Measurements from ENCODE around the gene TRIM54. TPM values are rescaled to one million over a fixed set of nuclear protein-coding genes. Genes with fewer than 3 reads are reported as not detected.

Gene TRIM54
- total and polyA plus RNA-seq, 4 donors, result 0.03 TPM; not detected in 3

- no peaks in the 10 kb centered on the region for H3K4me1 ChIP-seq (ENCODE audit: control insufficient read depth in 4 of 4, insufficient read depth in 4 of 4, low read length in 3 of 4)
- 93% methylated on average over 8 of the region's 8 CpGs for WGBS
- no peak overlapping the region for H3K9ac ChIP-seq (ENCODE audit: low read depth in 1 of 2, low read length in 2 of 2)
- H3K9me3 ChIP-seq (ENCODE audit: control insufficient read depth in 4 of 4, low read length in 3 of 4), result no peaks in the 10 kb centered on the region
- H3K36me3 ChIP-seq (ENCODE audit: control insufficient read depth in 4 of 4, insufficient read depth in 3 of 4, low read depth in 1 of 4, low read length in 3 of 4), result peaks cover 0 to 12% (median 2%) of the 10 kb centered on the region in 4 donors
- no peak for DNase-seq (ENCODE audit: low spot score)
- no peaks in the 10 kb centered on the region for H3K27me3 ChIP-seq (ENCODE audit: control insufficient read depth in 4 of 4, insufficient read depth in 4 of 4, low read length in 3 of 4)
- no peak overlapping the region for H3K4me3 ChIP-seq (ENCODE audit: low read depth in 1 of 3, low read length in 3 of 3)
- no peak for TF ChIP-seq ZBTB33 (IDR thresholded peaks at IDR 0.05)
- H3K27ac ChIP-seq (ENCODE audit: low read depth in 1 of 2, low read length in 2 of 2), result no peak overlapping the region
Observed at GRCh38 chr2:27313882-27314645, 31.8 kb downstream of the TRIM54 start.

GRCh38 chr2:27314709-27315108, 32.5 kb downstream of the TRIM54 start:
- no peak overlapping the region for H3K27ac ChIP-seq (ENCODE audit: low read depth in 1 of 2, low read length in 2 of 2)
- no peak for DNase-seq (ENCODE audit: low spot score)
- no peaks in the 10 kb centered on the region for H3K9me3 ChIP-seq (ENCODE audit: control insufficient read depth in 4 of 4, low read length in 3 of 4)
- H3K36me3 ChIP-seq (ENCODE audit: control insufficient read depth in 4 of 4, insufficient read depth in 3 of 4, low read depth in 1 of 4, low read length in 3 of 4), result peaks cover 0 to 10% (median 2%) of the 10 kb centered on the region in 4 donors
- no peak overlapping the region for H3K9ac ChIP-seq (ENCODE audit: low read depth in 1 of 2, low read length in 2 of 2)
- H3K4me1 ChIP-seq (ENCODE audit: control insufficient read depth in 4 of 4, insufficient read depth in 4 of 4, low read length in 3 of 4), result no peaks in the 10 kb centered on the region
- no peaks in the 10 kb centered on the region for H3K27me3 ChIP-seq (ENCODE audit: control insufficient read depth in 4 of 4, insufficient read depth in 4 of 4, low read length in 3 of 4)
- no peak for TF ChIP-seq TAF1 (conservative IDR thresholded peaks at IDR 0.05)
- TF ChIP-seq EGR1 (IDR thresholded peaks at IDR 0.05; ENCODE audit: low read depth in 2 of 2), result no peak
- TF ChIP-seq, protein P1, sequence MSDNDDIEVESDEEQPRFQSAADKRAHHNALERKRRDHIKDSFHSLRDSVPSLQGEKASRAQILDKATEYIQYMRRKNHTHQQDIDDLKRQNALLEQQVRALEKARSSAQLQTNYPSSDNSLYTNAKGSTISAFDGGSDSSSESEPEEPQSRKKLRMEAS (IDR thresholded peaks at IDR 0.05), result no peak
- H3K4me3 ChIP-seq (ENCODE audit: low read depth in 1 of 3, low read length in 3 of 3), result no peak overlapping the region
- WGBS, result 92% methylated on average over 9 of the region's 9 CpGs

GRCh38 chr2:27315122-27315521, 32.9 kb downstream of the TRIM54 start:
- no peak overlapping the region for H3K27ac ChIP-seq (ENCODE audit: low read depth in 1 of 2, low read length in 2 of 2)
- H3K4me3 ChIP-seq (ENCODE audit: low read depth in 1 of 3, low read length in 3 of 3), result no peak overlapping the region
- H3K27me3 ChIP-seq (ENCODE audit: control insufficient read depth in 4 of 4, insufficient read depth in 4 of 4, low read length in 3 of 4), result no peaks in the 10 kb centered on the region
- H3K4me1 ChIP-seq (ENCODE audit: control insufficient read depth in 4 of 4, insufficient read depth in 4 of 4, low read length in 3 of 4), result no peaks in the 10 kb centered on the region
- WGBS, result 87% methylated on average over 8 of the region's 8 CpGs
- H3K36me3 ChIP-seq (ENCODE audit: control insufficient read depth in 4 of 4, insufficient read depth in 3 of 4, low read depth in 1 of 4, low read length in 3 of 4), result peaks cover 0 to 8% (median 2%) of the 10 kb centered on the region in 4 donors
- H3K9me3 ChIP-seq (ENCODE audit: control insufficient read depth in 4 of 4, low read length in 3 of 4), result no peaks in the 10 kb centered on the region
- no peak for DNase-seq (ENCODE audit: low spot score)
- H3K9ac ChIP-seq (ENCODE audit: low read depth in 1 of 2, low read length in 2 of 2), result no peak overlapping the region
- TF ChIP-seq JUND (IDR thresholded peaks at IDR 0.05) (no peak), YY1 (IDR thresholded peaks at IDR 0.05) (no peak), FOXA2 (IDR thresholded peaks at IDR 0.05) (no peak), HNF4A (conservative IDR thresholded peaks at IDR 0.05) (no peak), EGR1 (IDR thresholded peaks at IDR 0.05; ENCODE audit: low read depth in 2 of 2) (no peak), HNF4G (IDR thresholded peaks at IDR 0.05) (no peak), ZBTB33 (IDR thresholded peaks at IDR 0.05) (no peak), RXRA (IDR thresholded peaks at IDR 0.05) (no peak), SP1 (IDR thresholded peaks at IDR 0.05) (no peak), GABPA (IDR thresholded peaks at IDR 0.05 in 1 of 2, conservative IDR thresholded peaks at IDR 0.05 in 1 of 2) (no peak)
- TF ChIP-seq, protein P2, sequence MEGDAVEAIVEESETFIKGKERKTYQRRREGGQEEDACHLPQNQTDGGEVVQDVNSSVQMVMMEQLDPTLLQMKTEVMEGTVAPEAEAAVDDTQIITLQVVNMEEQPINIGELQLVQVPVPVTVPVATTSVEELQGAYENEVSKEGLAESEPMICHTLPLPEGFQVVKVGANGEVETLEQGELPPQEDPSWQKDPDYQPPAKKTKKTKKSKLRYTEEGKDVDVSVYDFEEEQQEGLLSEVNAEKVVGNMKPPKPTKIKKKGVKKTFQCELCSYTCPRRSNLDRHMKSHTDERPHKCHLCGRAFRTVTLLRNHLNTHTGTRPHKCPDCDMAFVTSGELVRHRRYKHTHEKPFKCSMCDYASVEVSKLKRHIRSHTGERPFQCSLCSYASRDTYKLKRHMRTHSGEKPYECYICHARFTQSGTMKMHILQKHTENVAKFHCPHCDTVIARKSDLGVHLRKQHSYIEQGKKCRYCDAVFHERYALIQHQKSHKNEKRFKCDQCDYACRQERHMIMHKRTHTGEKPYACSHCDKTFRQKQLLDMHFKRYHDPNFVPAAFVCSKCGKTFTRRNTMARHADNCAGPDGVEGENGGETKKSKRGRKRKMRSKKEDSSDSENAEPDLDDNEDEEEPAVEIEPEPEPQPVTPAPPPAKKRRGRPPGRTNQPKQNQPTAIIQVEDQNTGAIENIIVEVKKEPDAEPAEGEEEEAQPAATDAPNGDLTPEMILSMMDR (IDR thresholded peaks at IDR 0.05; ENCODE audit: low read depth, low read length, missing input control), result no peak
